Measurements from ENCODE around the gene SDK1.

Gene SDK1

GRCh38 chr7:3277604-3278572, 23.2 kb upstream of the SDK1 start:
- Histone ChIP-seq H3K36me3 (ENCODE audit: control insufficient read depth, insufficient read depth, low read length) (no peaks in the 10 kb centered on the region), H2AFZ (no peak overlapping the region), H3K79me2 (no peaks in the 10 kb centered on the region), H3K27ac (no peak overlapping the region), H3K9me3 (ENCODE audit: control insufficient read depth, low read length) (no peaks in the 10 kb centered on the region), H3K9ac (no peak overlapping the region), H3K4me1 (no peaks in the 10 kb centered on the region), H3K4me3 (ENCODE audit: low read depth, low read length) (no peak overlapping the region), H3K4me2 (ENCODE audit: low read length) (no peak overlapping the region), H3K27me3 (ENCODE audit: control insufficient read depth, insufficient read depth, low read length) (no peaks in the 10 kb centered on the region)
- TF ChIP-seq CTCF (IDR thresholded peaks at IDR 0.05): no peak

- Histone ChIP-seq H3K9me3 (ENCODE audit: control insufficient read depth, low read length) (no peaks in the 10 kb centered on the region), H3K79me2 (no peaks in the 10 kb centered on the region), H2AFZ (no peak overlapping the region), H3K27ac (no peak overlapping the region), H3K4me2 (ENCODE audit: low read length) (no peak overlapping the region), H3K27me3 (ENCODE audit: control insufficient read depth, insufficient read depth, low read length) (no peaks in the 10 kb centered on the region), H3K4me3 (ENCODE audit: low read depth, low read length) (no peak overlapping the region), H3K9ac (no peak overlapping the region), H3K36me3 (ENCODE audit: control insufficient read depth, insufficient read depth, low read length) (no peaks in the 10 kb centered on the region), H3K4me1 (no peaks in the 10 kb centered on the region)
- TF ChIP-seq CTCF (IDR thresholded peaks at IDR 0.05): no peak
Measured at GRCh38 chr7:3279147-3279818, 21.8 kb upstream of the SDK1 start.

GRCh38 chr7:3280445-3280844, 20.6 kb upstream of the SDK1 start:
- H3K27ac ChIP-seq: no peak overlapping the region

GRCh38 chr7:3280946-3281656, 20.0 kb upstream of the SDK1 start:
- Histone ChIP-seq H2AFZ (no peak overlapping the region), H3K4me1 (no peaks in the 10 kb centered on the region), H3K9me3 (ENCODE audit: control insufficient read depth, low read length) (no peaks in the 10 kb centered on the region), H3K79me2 (no peaks in the 10 kb centered on the region), H3K4me2 (ENCODE audit: low read length) (no peak overlapping the region), H3K4me3 (ENCODE audit: low read depth, low read length) (no peak overlapping the region), H3K27ac (no peak overlapping the region), H3K9ac (no peak overlapping the region), H3K27me3 (ENCODE audit: control insufficient read depth, insufficient read depth, low read length) (no peaks in the 10 kb centered on the region), H3K36me3 (ENCODE audit: control insufficient read depth, insufficient read depth, low read length) (no peaks in the 10 kb centered on the region)
- no peak for TF ChIP-seq CTCF (IDR thresholded peaks at IDR 0.05)

More at GRCh38 chr7:3280445-3280844, 20.6 kb upstream of the SDK1 start:
- no peak for TF ChIP-seq CTCF (IDR thresholded peaks at IDR 0.05)
- no peaks in the 10 kb centered on the region for H3K79me2 ChIP-seq
- H3K36me3 ChIP-seq (ENCODE audit: control insufficient read depth, insufficient read depth, low read length): no peaks in the 10 kb centered on the region
- H3K4me2 ChIP-seq (ENCODE audit: low read length): no peak overlapping the region
- H3K4me3 ChIP-seq (ENCODE audit: low read depth, low read length): no peak overlapping the region
- no peaks in the 10 kb centered on the region for H3K4me1 ChIP-seq
- no peak overlapping the region for H2AFZ ChIP-seq
- no peaks in the 10 kb centered on the region for H3K9me3 ChIP-seq (ENCODE audit: control insufficient read depth, low read length)
- no peaks in the 10 kb centered on the region for H3K27me3 ChIP-seq (ENCODE audit: control insufficient read depth, insufficient read depth, low read length)
- no peak overlapping the region for H3K9ac ChIP-seq

All from parathyroid adenoma (tissue), 2 donors.